ENCODE data around the gene BMP2. TPM values are rescaled to one million over a fixed set of nuclear protein-coding genes. Genes with fewer than 3 reads are reported as not detected.

Gene BMP2
- total RNA-seq (under 1 TPM in 1 of 5 experiments, not detected in 4; 0.08 TPM), polyA plus RNA-seq (not detected), total RNA-seq (not detected)

DNA sequence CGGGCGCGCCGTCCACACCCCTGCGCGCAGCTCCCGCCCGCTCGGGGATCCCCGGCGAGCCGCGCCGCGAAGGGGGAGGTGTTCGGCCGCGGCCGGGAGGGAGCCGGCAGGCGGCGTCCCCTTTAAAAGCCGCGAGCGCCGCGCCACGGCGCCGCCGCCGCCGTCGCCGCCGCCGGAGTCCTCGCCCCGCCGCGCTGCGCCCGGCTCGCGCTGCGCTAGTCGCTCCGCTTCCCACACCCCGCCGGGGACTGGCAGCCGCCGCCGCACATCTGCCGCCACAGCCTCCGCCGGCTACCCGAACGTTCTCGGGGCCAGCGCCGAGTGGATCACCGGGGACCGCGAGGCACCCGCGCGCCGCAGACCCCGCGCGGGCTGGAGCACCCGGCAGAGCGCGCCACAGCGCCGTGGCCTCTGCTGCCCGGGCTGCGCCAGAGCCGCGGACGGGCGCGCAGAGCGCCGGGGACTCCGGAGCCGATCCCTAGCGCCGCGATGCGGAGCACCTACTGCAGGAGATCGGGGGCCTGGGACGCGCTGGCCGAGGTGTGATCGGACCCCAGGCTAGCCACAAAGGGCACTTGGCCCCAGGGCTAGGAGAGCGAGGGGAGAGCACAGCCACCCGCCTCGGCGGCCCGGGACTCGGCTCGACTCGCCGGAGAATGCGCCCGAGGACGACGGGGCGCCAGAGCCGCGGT lies at the start of gene BMP2:
TSS of gene BMP2 (plus strand) at position 151 of the 692 bp plus-strand sequence. CDS start 2,441 bp downstream, outside the sequence.
- no peak within 1 kb of the TSS for H3K27ac Mint-ChIP-seq
- peaks cover 0 to 7% (median 0%) of the 10 kb centered on the region in 11 donors for H3K9me3 Mint-ChIP-seq
- H3K4me3 Mint-ChIP-seq: peak within 1 kb of the TSS in 7 of 10 donors; percentile 23 to 53 (median 38)
- peaks cover 0 to 6% (median 5%) of the 10 kb centered on the region in 7 donors for H3K4me1 Mint-ChIP-seq
- intact Hi-C loops (cut with micrococcal nuclease): loop anchor here in 1 of 2 donors (5.0 to 10.0 kb wide), 3 partner anchors 325 to 607 kb away; no protein-coding TSS in a partner anchor
- DNase-seq: peak in 1 of 9 donors; percentile 31
- Histone ChIP-seq H3K4me1 (ENCODE audit: control insufficient read depth in 2 of 2, insufficient read depth in 2 of 2, low read length in 2 of 2) (no peaks in the 10 kb centered on the region), H3K36me3 (ENCODE audit: control insufficient read depth in 2 of 3, insufficient read depth in 3 of 3, low read length in 3 of 3) (no peaks in the 10 kb centered on the region), H3K27ac (ENCODE audit: low read depth, low read length) (no peak within 1 kb of the TSS), H3K9me3 (ENCODE audit: control insufficient read depth in 2 of 3, low read length in 3 of 3) (no peaks in the 10 kb centered on the region), H3K27me3 (ENCODE audit: control insufficient read depth in 2 of 2, insufficient read depth in 2 of 2, low read length in 2 of 2) (peaks cover 0 to 9% of the 10 kb centered on the region in 2 donors), H3K4me3 (ENCODE audit: low read length) (no peak within 1 kb of the TSS)
- POLR2A ChIA-PET: no interaction called here
- CTCF ChIA-PET: no interaction called here
- peaks cover 0 to 5% (median 0%) of the 10 kb centered on the region in 5 donors for H3K36me3 Mint-ChIP-seq
- peaks cover 46 to 68% (median 58%) of the 10 kb centered on the region in 5 donors for H3K27me3 Mint-ChIP-seq
- ATAC-seq: peak; percentile 38

DNA sequence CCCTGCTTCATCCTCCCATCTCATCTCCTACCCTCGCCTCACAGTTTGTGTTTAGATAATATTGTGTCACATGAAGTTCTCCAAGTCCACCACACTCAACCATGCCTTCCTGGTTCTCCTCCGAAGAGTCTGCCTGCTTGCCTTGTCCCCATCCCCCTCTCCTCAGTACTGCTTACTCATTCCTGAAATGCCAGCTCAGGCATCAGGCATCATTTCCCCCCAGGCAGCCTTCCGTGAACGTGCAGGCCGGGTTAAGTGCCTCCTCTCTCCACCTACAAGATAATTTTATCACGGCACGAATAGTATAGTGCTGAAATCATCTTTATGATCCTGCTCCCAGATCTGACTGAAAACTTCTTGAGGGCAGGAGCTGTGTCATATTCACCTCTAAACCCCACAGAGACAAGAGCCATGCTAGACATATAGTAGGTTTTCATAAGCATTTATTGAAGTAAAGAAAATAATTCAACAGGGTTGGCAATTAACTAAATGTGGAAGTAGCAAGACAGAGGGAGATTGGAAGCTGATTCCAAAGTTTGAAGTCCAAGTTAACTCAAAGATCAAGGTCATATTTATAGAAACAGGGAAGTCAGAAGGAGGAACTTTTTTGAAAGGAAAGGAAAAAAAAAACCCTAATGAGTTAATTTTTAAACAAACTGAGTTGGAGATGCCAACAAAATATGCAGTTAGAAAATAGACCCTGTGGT lies 48.7 kb upstream of the BMP2 start:
- no peaks in the 10 kb centered on the region for H3K36me3 ChIP-seq (ENCODE audit: control insufficient read depth in 2 of 3, insufficient read depth in 3 of 3, low read length in 3 of 3)
- intact Hi-C loops (cut with micrococcal nuclease): no loop called here
- no peak for ATAC-seq
- H3K4me1 Mint-ChIP-seq: peaks cover 0 to 2% (median 0%) of the 10 kb centered on the region in 7 donors
- POLR2A ChIA-PET: no interaction called here
- H3K4me1 ChIP-seq (ENCODE audit: control insufficient read depth in 2 of 2, insufficient read depth in 2 of 2, low read length in 2 of 2): no peaks in the 10 kb centered on the region
- peaks cover 0 to 5% (median 0%) of the 10 kb centered on the region in 5 donors for H3K36me3 Mint-ChIP-seq
- peaks cover 0 to 15% (median 5%) of the 10 kb centered on the region in 11 donors for H3K9me3 Mint-ChIP-seq
- DNase-seq: no peak
- no peaks in the 10 kb centered on the region for H3K9me3 ChIP-seq (ENCODE audit: control insufficient read depth in 2 of 3, low read length in 3 of 3)
- peaks cover 0 to 9% (median 0%) of the 10 kb centered on the region in 5 donors for H3K27me3 Mint-ChIP-seq
- no peak overlapping the region for H3K27ac ChIP-seq (ENCODE audit: low read depth, low read length)
- CTCF ChIA-PET: no interaction called here
- H3K27ac Mint-ChIP-seq: no peak overlapping the region
- no peak overlapping the region for H3K4me3 ChIP-seq (ENCODE audit: low read length)
- H3K27me3 ChIP-seq (ENCODE audit: control insufficient read depth in 2 of 2, insufficient read depth in 2 of 2, low read length in 2 of 2): no peaks in the 10 kb centered on the region
- H3K4me3 Mint-ChIP-seq: no peak overlapping the region

DNA sequence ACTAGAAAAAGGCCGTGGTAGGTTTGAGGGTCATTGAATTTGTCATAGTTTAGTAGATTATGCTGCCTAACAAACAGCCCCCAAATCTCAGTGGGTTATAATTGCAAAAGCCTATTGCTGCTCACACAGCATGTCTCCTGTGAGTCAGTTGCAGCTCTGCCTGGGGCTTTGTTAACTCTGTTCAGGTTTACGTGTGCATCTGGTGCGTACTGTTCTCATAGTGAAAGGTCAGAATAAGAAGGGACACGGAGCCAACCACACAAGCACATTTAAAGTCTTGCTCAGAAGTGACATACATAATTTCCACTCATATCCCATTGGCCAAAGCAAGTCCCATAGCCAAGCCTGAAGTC lies 48.1 kb upstream of the BMP2 start:
- ATAC-seq (no peak), DNase-seq (no peak)
- POLR2A ChIA-PET: no interaction called here
- intact Hi-C loops (cut with micrococcal nuclease): no loop called here
- Mint-ChIP-seq H3K27ac (no peak overlapping the region), H3K9me3 (peaks cover 0 to 15% (median 6%) of the 10 kb centered on the region in 11 donors), H3K27me3 (peaks cover 0 to 9% (median 0%) of the 10 kb centered on the region in 5 donors), H3K4me3 (no peak overlapping the region), H3K36me3 (peaks cover 0 to 5% (median 0%) of the 10 kb centered on the region in 5 donors), H3K4me1 (peaks cover 0 to 2% (median 0%) of the 10 kb centered on the region in 7 donors)
- Histone ChIP-seq H3K9me3 (ENCODE audit: control insufficient read depth in 2 of 3, low read length in 3 of 3) (no peaks in the 10 kb centered on the region), H3K27me3 (ENCODE audit: control insufficient read depth in 2 of 2, insufficient read depth in 2 of 2, low read length in 2 of 2) (no peaks in the 10 kb centered on the region), H3K27ac (ENCODE audit: low read depth, low read length) (no peak overlapping the region), H3K36me3 (ENCODE audit: control insufficient read depth in 2 of 3, insufficient read depth in 3 of 3, low read length in 3 of 3) (no peaks in the 10 kb centered on the region), H3K4me1 (ENCODE audit: control insufficient read depth in 2 of 2, insufficient read depth in 2 of 2, low read length in 2 of 2) (no peaks in the 10 kb centered on the region), H3K4me3 (ENCODE audit: low read length) (no peak overlapping the region)
- CTCF ChIA-PET: no interaction called here

DNA sequence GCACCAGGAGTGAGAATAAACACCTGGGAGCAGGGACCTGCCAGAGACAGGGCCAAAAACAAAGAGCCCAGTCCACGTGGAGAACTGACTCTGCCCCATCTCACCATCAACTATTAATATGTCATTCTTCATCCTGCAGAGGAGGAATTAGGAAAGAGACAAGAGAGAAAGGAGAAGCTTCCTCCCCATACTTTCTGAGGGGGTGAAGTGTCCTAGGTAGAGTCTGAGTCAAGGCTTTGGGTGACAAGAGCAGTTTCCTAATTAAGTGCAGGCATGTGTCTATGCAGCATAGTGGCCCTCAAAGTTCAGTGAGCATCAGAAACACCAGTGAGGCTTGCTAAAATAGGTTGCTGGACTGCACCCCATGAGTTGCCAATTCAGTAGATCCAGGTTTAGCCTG lies 40.7 kb upstream of the BMP2 start:
- Mint-ChIP-seq H3K4me1 (no peaks in the 10 kb centered on the region), H3K27ac (no peak overlapping the region), H3K36me3 (no peaks in the 10 kb centered on the region), H3K27me3 (no peaks in the 10 kb centered on the region), H3K9me3 (peaks cover 0 to 16% (median 3%) of the 10 kb centered on the region in 11 donors), H3K4me3 (no peak overlapping the region)
- ChIA-PET POLR2A (no interaction called here), CTCF (no interaction called here)
- H3K27ac ChIP-seq (ENCODE audit: low read depth, low read length): no peak overlapping the region
- DNase-seq (no peak), ATAC-seq (no peak)
- no peaks in the 10 kb centered on the region for H3K27me3 ChIP-seq (ENCODE audit: control insufficient read depth in 2 of 2, insufficient read depth in 2 of 2, low read length in 2 of 2)
- no peaks in the 10 kb centered on the region for H3K36me3 ChIP-seq (ENCODE audit: control insufficient read depth in 2 of 3, insufficient read depth in 3 of 3, low read length in 3 of 3)
- intact Hi-C loops (cut with micrococcal nuclease): no loop called here
- no peak overlapping the region for H3K4me3 ChIP-seq (ENCODE audit: low read length)
- H3K4me1 ChIP-seq (ENCODE audit: control insufficient read depth in 2 of 2, insufficient read depth in 2 of 2, low read length in 2 of 2): no peaks in the 10 kb centered on the region
- no peaks in the 10 kb centered on the region for H3K9me3 ChIP-seq (ENCODE audit: control insufficient read depth in 2 of 3, low read length in 3 of 3)

DNA sequence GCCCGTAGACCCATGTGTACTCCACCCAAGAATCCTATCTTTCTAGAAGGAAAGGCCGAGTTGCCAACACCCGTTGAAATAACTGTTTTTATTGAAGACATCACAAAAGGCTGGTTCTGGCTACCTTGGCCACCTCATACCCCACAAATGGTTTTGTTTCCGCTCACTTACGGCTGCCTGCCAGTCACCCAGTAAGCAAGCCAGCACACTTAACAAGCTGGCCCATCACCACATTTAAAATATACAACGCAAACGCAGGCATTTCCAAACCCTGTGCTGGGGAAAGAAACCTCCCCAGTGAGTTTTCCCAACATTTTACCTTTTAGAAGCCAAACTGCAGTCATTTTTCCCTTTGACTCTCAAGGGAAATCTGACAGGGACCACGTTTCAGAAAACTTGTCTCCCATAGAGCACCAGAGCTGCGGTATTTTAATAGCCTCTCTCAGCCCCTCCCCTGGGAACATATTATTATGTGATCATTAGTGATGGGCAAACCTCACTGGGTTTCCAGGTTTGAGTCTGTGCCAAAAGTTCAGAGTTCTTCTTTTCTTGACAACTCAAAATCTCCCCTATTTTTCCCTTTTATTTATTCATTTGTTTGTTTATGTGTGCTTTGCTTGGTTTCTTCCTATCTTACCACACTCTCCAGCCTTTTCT lies 36.7 kb upstream of the BMP2 start:
- no peaks in the 10 kb centered on the region for H3K36me3 ChIP-seq (ENCODE audit: control insufficient read depth in 2 of 3, insufficient read depth in 3 of 3, low read length in 3 of 3)
- ChIA-PET POLR2A (no interaction called here), CTCF (no interaction called here)
- H3K4me3 ChIP-seq (ENCODE audit: low read length): no peak overlapping the region
- H3K27me3 Mint-ChIP-seq: no peaks in the 10 kb centered on the region
- H3K4me1 ChIP-seq (ENCODE audit: control insufficient read depth in 2 of 2, insufficient read depth in 2 of 2, low read length in 2 of 2): no peaks in the 10 kb centered on the region
- H3K27me3 ChIP-seq (ENCODE audit: control insufficient read depth in 2 of 2, insufficient read depth in 2 of 2, low read length in 2 of 2): no peaks in the 10 kb centered on the region
- intact Hi-C loops (cut with micrococcal nuclease): no loop called here
- ATAC-seq (no peak), DNase-seq (no peak)
- H3K27ac ChIP-seq (ENCODE audit: low read depth, low read length): no peak overlapping the region
- H3K36me3 Mint-ChIP-seq: no peaks in the 10 kb centered on the region
- no peak overlapping the region for H3K4me3 Mint-ChIP-seq
- H3K9me3 Mint-ChIP-seq: peaks cover 0 to 16% (median 4%) of the 10 kb centered on the region in 11 donors
- H3K4me1 Mint-ChIP-seq: no peaks in the 10 kb centered on the region
- H3K27ac Mint-ChIP-seq: no peak overlapping the region
- no peaks in the 10 kb centered on the region for H3K9me3 ChIP-seq (ENCODE audit: control insufficient read depth in 2 of 3, low read length in 3 of 3)

DNA sequence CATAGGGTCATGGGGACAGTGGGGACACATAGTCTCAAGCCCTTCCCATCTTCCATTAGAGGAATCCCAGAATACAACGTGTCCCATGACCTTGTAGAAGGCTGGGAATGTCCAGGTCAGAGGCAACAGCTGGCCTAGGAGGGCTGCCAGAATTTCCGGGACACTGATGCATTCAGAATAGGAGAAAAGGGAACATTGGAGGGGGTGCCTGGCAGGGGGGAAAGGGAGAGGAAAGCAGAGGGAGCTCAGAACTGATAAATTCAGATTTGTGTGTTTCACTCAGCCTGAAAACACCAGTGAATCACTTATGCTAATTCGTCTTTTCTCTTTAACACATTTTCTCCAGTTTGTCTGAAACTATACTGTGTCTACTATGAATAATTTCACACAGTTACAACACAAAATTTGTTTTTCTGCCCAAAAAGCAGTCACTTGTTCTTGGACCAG lies 35.5 kb upstream of the BMP2 start:
- H3K27me3 Mint-ChIP-seq: no peaks in the 10 kb centered on the region
- Histone ChIP-seq H3K27me3 (ENCODE audit: control insufficient read depth in 2 of 2, insufficient read depth in 2 of 2, low read length in 2 of 2) (no peaks in the 10 kb centered on the region), H3K9me3 (ENCODE audit: control insufficient read depth in 2 of 3, low read length in 3 of 3) (no peaks in the 10 kb centered on the region), H3K4me3 (ENCODE audit: low read length) (no peak overlapping the region), H3K27ac (ENCODE audit: low read depth, low read length) (no peak overlapping the region), H3K4me1 (ENCODE audit: control insufficient read depth in 2 of 2, insufficient read depth in 2 of 2, low read length in 2 of 2) (no peaks in the 10 kb centered on the region), H3K36me3 (ENCODE audit: control insufficient read depth in 2 of 3, insufficient read depth in 3 of 3, low read length in 3 of 3) (no peaks in the 10 kb centered on the region)
- H3K4me3 Mint-ChIP-seq: no peak overlapping the region
- intact Hi-C loops (cut with micrococcal nuclease): no loop called here
- H3K9me3 Mint-ChIP-seq: peaks cover 0 to 19% (median 6%) of the 10 kb centered on the region in 11 donors
- ChIA-PET CTCF (no interaction called here), POLR2A (no interaction called here)
- DNase-seq (no peak), ATAC-seq (no peak)
- H3K27ac Mint-ChIP-seq: no peak overlapping the region
- H3K4me1 Mint-ChIP-seq: no peaks in the 10 kb centered on the region
- no peaks in the 10 kb centered on the region for H3K36me3 Mint-ChIP-seq
